Calu3 (cell line): ENCODE measurements around the gene KIF26B. TPM values are rescaled to one million over a fixed set of nuclear protein-coding genes. Genes with fewer than 3 reads are reported as not detected.

Experiments used
- BruUV-seq: library from RNA; stranded (reverse); fragments of 400-500 nt; replicated peaks from 2 replicates; lab custom pipeline; 2021; lab: Mats Ljungman, UMichigan
- CTCF ChIA-PET: fragments of 300-600 bp; sonication (Branson Sonifier 250); formaldehyde crosslinking; loops from one replicate; lab custom pipeline; 2022; ENCODE audit warnings: antibody characterized with exemption; lab: Charles Lee
- DNase-seq: peaks from one replicate; pipeline ENCODE4 v3.0.0; 2022
- H3K27ac Mint-ChIP-seq: one replicate; pipeline ENCODE4 v1.8.0; 2022; ENCODE audit warnings: mixed read lengths; ENCODE audit not compliant: unreplicated experiment
- H3K27me3 Mint-ChIP-seq: one replicate; pipeline ENCODE4 v1.8.0; 2022; ENCODE audit warnings: mixed read lengths; ENCODE audit not compliant: unreplicated experiment
- H3K36me3 Mint-ChIP-seq: one replicate; pipeline ENCODE4 v1.8.0; 2022; ENCODE audit warnings: mild to moderate bottlenecking, moderate library complexity, mixed read lengths; ENCODE audit not compliant: insufficient read depth, unreplicated experiment
- H3K4me1 Mint-ChIP-seq: one replicate; pipeline ENCODE4 v1.8.0; 2022; ENCODE audit warnings: mild to moderate bottlenecking, low read depth, mixed read lengths; ENCODE audit not compliant: unreplicated experiment
- H3K4me3 Mint-ChIP-seq: one replicate; pipeline ENCODE4 v1.8.0; 2022; ENCODE audit warnings: mild to moderate bottlenecking, low read depth, moderate library complexity, mixed read lengths; ENCODE audit not compliant: unreplicated experiment
- H3K9me3 Mint-ChIP-seq: one replicate; pipeline ENCODE4 v1.8.0; 2022; ENCODE audit warnings: low read depth, mixed read lengths; ENCODE audit not compliant: unreplicated experiment
- intact Hi-C: fragments of 100-400 bp; cut with micrococcal nuclease; formaldehyde crosslinking; loops from one replicate; pipeline ENCODE4 v1.10.0; 2022; ENCODE audit not compliant: unreplicated experiment
- total RNA-seq: library from RNA; stranded (reverse); gene quantifications from 2 replicates; pipeline ENCODE4 v1.2.3, GENCODE V29; 2022
- TF ChIP-seq, protein P1 (sequence below): fragments of 200-600 bp; IDR thresholded peaks from one replicate; pipeline ENCODE4 v1.8.0; 2022; ENCODE audit warnings: antibody characterized with exemption; ENCODE audit not compliant: unreplicated experiment

Gene KIF26B
- total RNA-seq, 1 experiment from 2014 or later: 1.1 TPM

GRCh38 chr1:245556057-245556456 lies 401.3 kb downstream of the KIF26B start:
- intact Hi-C loops: no loop called here
- TF ChIP-seq, protein P1, sequence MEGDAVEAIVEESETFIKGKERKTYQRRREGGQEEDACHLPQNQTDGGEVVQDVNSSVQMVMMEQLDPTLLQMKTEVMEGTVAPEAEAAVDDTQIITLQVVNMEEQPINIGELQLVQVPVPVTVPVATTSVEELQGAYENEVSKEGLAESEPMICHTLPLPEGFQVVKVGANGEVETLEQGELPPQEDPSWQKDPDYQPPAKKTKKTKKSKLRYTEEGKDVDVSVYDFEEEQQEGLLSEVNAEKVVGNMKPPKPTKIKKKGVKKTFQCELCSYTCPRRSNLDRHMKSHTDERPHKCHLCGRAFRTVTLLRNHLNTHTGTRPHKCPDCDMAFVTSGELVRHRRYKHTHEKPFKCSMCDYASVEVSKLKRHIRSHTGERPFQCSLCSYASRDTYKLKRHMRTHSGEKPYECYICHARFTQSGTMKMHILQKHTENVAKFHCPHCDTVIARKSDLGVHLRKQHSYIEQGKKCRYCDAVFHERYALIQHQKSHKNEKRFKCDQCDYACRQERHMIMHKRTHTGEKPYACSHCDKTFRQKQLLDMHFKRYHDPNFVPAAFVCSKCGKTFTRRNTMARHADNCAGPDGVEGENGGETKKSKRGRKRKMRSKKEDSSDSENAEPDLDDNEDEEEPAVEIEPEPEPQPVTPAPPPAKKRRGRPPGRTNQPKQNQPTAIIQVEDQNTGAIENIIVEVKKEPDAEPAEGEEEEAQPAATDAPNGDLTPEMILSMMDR: no peak
- H3K36me3 Mint-ChIP-seq: no peaks in the 10 kb centered on the region
- peaks cover 5% of the 10 kb centered on the region for H3K9me3 Mint-ChIP-seq
- H3K27me3 Mint-ChIP-seq: peaks cover 26% of the 10 kb centered on the region
- no TSS peak for BruUV-seq
- no peak for DNase-seq
- CTCF ChIA-PET: interaction anchor here (0.6 kb wide), 1 partner anchor 56 kb away, joined by 3 read pairs; no protein-coding TSS in a partner anchor
- no peaks in the 10 kb centered on the region for H3K4me1 Mint-ChIP-seq
- H3K4me3 Mint-ChIP-seq: no peak overlapping the region
- no peak overlapping the region for H3K27ac Mint-ChIP-seq

DNA sequence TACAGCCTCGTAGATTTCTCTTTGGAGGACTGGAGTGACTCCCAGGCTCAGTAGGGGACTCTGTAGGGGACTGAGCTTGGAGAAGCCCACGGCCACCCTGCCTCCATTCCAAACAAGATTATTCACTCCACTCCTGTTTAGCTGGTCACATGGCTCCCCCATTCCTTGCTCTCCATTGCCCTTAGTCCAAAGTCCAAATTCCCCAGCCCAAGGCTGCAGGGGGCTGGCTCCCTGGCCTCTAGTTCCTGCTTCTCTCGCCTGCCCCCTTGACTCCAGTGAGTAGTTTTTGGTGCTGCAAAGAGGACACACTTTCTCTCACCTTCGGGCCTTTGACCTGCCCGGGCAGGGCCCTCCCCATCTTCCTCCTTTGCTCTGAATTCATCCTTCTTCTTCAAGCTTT lies 403.3 kb downstream of the KIF26B start:
- TF ChIP-seq, protein P1: no peak
- Mint-ChIP-seq H3K9me3 (peaks cover 2% of the 10 kb centered on the region), H3K36me3 (no peaks in the 10 kb centered on the region), H3K4me3 (no peak overlapping the region), H3K27ac (peak overlapping the region; percentile 27), H3K27me3 (peaks cover 29% of the 10 kb centered on the region), H3K4me1 (no peaks in the 10 kb centered on the region)
- intact Hi-C loops: no loop called here
- CTCF ChIA-PET: interaction anchor here (0.6 to 1.2 kb wide), 2 partner anchors 11 to 217 kb away, joined by 3 to 5 read pairs; no protein-coding TSS in a partner anchor
- DNase-seq: no peak
- BruUV-seq: no TSS peak

- BruUV-seq: no TSS peak
- CTCF ChIA-PET: interaction anchor here (0.6 kb wide), 1 partner anchor 26 kb away, joined by 3 read pairs; no protein-coding TSS in a partner anchor
- intact Hi-C loops: no loop called here
- TF ChIP-seq, protein P1: no peak
- peaks cover 6% of the 10 kb centered on the region for H3K9me3 Mint-ChIP-seq
- no peaks in the 10 kb centered on the region for H3K4me1 Mint-ChIP-seq
- H3K36me3 Mint-ChIP-seq: no peaks in the 10 kb centered on the region
- peaks cover 23% of the 10 kb centered on the region for H3K27me3 Mint-ChIP-seq
- no peak overlapping the region for H3K4me3 Mint-ChIP-seq
- no peak overlapping the region for H3K27ac Mint-ChIP-seq
- no peak for DNase-seq
These were observed 405.6 kb downstream of the KIF26B start for GRCh38 chr1:245560316-245560859.

- Mint-ChIP-seq H3K27me3 (peaks cover 13% of the 10 kb centered on the region), H3K27ac (no peak overlapping the region), H3K36me3 (no peaks in the 10 kb centered on the region), H3K9me3 (peaks cover 4% of the 10 kb centered on the region), H3K4me1 (no peaks in the 10 kb centered on the region), H3K4me3 (no peak overlapping the region)
- no TSS peak for BruUV-seq
- no peak for DNase-seq
- CTCF ChIA-PET: no interaction called here
- intact Hi-C loops: no loop called here
- TF ChIP-seq, protein P1: no peak
These were observed 407.0 kb downstream of the KIF26B start for GRCh38 chr1:245561665-245562234.
